GM19238 (cell line): ENCODE results near the gene ROR2.
"Not testable (repeated sequence)": the region's sequence is repeated elsewhere in the genome, so short reads cannot be mapped to it uniquely, and the experiment has no call there.

Experiments used
- DNase-seq: peaks from one replicate; pipeline ENCODE4 v3.0.0; 2011; ENCODE audit warnings: low spot score; ENCODE audit not compliant: insufficient read length

ROR2 gene

DNA sequence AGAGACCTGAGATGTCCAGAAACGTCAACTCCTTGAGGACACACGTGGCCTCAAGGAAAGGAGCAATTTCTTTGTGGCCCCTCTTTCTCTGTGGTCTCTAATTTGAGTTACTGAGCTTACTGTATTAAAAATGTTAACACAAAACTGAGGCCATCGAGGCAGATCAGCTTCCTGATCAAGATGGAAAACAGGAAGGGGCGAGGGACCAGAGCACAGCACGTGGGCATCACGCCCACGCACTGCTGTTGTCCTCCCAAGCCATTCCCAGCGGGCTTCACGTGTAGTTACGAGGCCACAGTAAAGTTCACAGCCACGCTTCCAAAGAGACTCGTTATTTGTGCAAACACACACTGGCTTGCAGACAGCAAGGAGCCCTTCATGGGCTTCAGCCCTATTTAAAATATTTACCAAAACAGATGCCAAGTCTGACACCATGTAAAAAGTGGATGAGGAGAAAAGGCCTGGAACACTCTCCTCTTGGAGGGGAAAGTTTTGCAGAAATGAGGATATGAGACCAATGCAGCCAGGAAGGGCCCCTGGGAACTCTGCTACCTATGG, 149.5 kb downstream of the ROR2 start:
- no peak for DNase-seq

DNA sequence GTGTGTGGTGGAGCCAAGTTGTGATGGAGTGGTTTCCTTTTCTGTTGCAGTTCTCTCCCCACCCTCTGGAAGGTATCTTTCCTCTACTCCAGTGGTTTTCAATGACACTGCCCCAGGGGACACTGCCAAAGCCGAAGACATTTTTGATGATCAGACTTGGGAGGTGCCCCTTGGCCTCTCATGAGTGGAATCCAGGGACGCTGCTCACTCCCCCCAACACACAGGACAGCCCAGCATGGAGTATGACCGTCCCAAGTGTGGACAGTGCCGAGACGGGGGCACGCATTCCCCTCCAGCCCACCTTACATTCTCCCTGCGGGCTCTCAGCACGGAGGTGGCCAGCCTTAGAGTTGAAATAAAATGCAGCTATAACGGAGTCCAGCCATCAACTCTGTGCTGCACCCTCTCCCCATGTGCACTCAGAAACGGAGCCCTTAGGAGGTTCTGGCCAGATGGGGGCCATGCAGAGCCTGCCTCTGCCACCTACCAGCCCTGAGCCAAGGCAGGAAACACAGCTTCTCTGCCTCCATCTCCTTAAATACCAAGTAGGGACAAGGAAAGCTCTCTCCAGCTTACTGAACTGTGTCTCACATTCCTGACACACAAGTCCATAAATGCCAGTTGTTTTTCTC, 150.8 kb downstream of the ROR2 start:
- no peak for DNase-seq

DNA sequence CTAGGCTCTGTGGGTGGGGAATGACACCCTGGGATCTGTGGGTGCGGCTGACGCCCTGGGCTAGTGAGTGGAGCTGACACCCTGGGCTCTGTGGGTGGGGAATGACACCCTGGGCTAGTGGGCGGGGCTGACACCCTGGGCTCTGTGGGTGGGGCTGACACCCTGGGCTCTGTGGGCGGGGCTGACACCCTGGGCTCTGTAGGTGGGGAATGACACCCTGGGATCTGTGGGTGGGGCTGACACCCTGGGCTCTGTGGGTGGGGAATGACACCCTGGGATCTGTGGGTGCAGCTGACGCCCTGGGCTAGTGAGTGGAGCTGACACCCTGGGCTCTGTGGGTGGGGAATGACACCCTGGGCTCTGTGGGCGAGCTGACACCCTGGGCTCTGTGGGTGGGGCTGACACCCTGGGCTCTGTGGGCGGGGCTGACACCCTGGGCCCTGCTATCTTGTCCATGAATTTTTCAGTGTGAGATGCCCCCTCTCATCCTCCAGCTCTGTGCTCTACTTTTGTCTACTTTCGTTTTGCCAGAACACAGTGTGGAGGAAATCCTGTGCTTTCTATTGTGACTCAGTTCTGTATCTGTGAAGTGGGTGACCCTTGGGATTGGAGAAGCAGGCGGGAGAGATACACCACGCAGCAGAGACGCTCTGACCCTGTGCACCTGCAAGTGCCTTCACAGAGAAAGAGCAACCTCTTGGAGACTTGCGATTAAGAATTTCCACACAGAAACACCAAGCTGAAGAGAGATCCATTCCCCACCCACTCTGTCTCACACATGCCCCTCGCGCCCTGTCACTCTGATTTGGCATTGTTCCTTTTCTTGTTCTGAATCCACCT, 151.5 kb downstream of the ROR2 start:
- DNase-seq, result not testable (repeated sequence)

DNA sequence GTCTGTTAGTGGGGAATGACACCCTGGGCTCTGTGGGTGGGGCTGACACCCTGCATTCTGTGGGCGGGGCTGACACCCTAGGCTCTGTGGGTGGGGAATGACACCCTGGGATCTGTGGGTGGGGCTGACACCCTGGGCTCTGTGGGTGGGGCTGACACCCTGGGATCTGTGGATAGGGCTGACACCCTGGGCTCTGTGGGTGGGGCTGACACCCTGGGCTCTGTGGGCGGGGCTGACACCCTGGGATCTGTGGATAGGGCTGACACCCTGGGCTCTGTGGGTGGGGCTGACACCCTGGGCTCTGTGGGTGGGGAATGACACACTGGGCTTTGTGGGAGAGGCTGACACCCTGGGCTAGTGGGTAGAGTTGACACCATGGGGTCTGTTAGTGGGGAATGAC, 152.5 kb downstream of the ROR2 start:
- DNase-seq, result not testable (repeated sequence)

DNA sequence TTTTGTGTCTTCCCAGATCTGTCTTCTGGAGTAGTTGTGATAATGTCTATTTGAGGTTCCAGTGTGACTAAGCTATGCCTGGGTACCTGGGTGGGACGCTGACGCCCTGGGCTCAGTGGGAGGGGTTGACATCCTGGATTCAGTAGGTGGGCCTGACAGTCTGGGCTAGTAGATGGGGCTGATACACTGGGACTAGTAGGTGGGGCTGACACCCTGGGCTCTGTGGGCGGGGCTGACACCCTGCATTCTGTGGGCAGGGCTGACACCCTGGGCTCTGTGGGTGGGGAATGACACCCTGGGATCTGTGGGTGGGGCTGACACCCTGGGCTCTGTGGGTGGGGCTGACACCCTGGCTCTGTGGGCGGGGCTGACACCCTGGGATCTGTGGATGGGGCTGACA, 153.5 kb downstream of the ROR2 start:
- not testable (repeated sequence) for DNase-seq

DNA sequence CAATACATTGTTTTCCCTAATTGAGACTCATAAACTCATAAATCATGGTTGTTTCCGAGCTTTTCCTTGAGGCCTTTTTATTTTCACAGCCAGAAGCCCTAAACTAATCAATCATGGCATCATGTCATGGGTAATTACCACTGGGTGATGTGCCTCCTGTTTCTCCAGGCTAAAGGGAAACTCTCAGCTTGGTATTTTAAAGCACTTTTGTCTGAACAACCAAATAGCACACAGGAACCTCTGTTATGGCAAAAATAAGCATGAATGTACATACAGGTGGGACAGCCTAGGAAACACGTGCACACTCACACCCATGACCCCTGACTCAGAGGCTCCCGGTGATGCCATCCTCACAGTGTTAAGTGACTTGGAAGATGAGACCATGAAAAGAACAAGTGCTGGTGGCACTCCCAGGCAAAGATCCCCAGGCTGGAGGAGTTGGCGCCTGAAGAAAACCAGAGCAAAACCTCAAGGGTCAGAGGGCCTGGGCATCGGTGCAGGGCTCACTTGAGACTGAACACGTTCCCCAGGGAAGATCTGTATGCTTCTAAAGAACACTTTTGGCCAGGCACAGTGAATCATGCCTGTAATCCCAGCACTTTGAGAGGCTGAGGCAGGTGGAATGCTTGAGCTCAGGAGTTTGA, 154.3 kb downstream of the ROR2 start:
- DNase-seq, result no peak

DNA sequence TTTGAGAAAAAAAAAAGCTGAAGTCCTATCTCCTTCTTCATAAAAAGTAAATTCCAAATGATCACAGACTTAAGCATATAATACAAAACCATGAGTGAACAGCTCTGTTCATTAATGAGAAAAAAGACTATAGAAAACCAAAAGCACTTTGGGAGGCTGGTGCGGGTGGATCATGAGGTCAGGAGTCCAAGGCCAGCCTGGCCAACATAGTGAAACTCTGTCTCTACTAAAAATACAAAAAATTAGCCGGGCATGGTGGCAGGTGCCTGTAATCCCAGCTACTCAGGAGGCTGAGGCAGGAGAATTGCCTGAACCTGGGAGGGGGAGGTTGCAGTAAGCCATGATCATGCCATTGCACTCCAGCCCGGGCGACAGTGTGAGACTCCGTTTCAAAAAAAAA, 156.7 kb downstream of the ROR2 start:
- not testable (repeated sequence) for DNase-seq

DNA sequence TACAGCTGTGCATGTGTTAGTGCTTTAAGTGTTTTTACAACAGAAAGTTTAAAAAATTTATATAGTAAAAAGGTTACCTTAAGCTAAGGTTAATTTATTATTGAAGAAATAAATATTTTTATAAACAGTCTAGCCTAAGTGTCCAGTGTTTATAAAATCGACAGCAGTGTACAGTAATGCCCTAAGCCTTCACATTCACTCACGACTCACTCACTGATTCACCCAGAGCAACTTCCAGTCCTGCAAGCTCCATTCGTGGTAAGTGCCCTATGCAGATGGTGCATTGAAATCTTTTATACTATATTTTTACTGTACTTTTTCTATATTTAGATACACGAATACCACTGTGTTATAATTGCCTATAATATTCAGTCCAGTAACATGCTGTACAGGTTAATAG, 159.1 kb downstream of the ROR2 start:
- no peak for DNase-seq

DNA sequence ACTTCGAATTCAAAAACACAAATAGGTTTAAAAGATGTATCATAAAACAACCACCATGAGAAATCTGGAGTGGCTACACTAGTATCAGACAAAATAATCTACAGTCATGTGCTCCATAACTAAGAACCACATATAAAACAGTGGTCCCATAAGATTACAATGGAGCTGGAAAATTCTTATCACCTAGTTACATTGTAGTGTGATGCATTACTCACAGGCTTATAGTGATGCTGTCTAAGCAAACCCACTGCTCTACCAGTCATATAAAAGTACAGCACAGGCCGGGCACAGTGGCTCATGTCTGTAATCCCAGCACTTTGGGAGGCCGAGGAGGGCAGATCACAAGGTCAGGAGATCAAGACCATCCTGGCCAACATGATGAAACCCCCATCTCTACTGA, 160.1 kb downstream of the ROR2 start:
- DNase-seq, result no peak

DNA sequence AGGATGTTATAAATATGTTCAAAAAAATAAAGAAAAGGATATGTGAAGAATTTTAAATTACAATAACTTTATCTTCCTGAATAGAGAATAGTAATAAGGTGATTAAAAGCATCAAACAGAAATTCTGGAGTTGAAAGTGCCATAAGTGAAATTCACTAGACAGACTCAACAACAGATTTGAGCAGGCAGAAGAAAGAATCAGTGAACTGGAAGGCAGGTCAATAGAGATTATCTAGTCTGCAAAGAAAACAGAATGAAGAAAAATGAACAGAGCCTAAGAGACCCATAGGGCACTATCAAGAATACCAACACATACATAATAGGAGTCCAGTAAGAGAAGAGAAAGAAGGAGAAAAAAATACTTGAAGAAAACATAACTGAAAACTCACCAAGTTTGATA, 162.1 kb downstream of the ROR2 start:
- DNase-seq, result no peak

DNA sequence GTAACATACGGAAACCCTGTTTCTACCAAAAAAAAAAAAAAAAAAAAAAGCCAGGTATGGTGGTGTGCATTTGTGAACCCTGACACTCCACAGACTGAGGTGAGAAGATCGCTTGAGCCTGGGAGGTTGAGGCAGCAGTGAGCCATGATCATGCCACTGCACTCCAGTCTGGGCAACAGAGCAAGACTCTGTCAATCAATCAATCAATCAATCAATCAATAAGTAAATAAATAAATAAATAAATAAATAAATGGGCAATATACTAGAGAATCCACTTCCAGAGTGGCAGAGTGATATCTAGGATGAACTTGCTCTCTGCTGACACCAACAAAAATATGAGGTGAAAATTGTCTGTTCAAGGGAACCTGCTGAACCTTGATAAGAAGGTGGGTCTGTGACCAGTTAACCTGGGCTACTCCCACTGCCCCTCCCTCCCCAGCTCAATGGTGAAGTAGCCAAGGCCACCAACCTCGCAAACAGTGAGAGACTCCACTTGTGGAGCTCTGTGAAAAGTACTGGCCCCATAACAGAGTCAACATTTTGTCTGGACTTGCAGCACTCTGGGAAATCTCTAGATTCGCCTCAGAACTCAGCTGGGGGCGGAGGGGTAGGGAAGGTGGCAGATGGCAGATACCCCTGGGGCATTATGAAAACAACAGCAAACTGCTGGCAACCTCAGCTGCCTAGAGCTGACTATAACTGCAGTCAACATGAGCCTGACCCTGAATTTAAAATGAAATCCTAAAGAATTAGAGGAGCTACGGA, 163.7 kb downstream of the ROR2 start:
- no peak for DNase-seq

DNA sequence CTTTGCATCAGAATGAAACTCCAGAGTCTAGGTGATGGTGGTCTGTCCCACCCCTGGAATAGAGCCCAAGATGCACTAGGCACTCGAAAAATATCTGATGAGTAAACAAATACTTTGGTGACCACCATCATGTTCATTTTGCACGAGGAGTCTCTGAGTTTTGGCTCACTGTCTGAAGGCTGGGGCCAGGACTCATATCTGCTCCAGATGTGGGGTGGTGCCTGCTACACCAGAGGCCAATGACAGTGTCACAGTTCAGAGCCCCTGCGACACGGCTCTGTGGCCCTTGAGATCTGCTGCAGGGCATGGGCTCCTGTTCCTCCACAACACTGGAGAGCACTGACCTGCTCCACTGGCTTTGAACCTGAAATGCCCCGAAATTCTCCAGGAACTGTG, 164.6 kb downstream of the ROR2 start:
- no peak for DNase-seq

DNA sequence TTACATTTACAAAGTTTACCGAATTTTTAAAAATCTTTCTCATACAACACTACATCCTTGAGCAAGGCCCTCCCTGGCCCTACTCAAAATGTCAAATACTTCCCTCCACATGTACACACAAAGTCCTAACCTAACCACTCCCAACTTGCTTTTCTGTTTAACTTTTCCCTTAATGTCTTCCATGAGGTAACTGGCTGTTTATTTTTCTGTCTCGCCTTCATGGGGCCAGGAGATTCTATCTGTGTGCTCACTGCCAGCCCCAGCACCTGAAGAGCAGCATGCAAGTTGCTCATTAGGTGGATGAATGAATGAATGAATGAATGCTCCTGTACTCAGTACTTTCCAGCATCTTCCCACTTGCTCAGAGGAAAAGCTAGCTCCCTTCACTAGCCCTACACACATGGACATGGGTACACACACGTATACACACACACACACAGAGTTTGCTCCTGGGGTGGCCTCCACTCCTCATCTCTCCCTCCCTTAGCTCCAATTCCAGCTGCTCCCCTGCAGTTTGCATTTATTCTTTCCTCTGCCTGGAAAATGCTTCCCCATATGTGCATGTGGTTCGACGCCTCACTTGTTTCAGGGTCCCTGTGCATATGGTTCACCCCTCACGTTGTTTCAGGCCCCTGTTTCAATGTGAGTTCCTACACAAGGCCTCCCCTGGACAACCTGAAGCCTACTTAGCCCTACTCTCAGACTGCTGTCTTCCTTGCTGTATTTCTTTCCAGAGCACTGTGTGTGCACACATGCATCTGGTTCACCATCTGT, 165.2 kb downstream of the ROR2 start:
- DNase-seq, result no peak

DNA sequence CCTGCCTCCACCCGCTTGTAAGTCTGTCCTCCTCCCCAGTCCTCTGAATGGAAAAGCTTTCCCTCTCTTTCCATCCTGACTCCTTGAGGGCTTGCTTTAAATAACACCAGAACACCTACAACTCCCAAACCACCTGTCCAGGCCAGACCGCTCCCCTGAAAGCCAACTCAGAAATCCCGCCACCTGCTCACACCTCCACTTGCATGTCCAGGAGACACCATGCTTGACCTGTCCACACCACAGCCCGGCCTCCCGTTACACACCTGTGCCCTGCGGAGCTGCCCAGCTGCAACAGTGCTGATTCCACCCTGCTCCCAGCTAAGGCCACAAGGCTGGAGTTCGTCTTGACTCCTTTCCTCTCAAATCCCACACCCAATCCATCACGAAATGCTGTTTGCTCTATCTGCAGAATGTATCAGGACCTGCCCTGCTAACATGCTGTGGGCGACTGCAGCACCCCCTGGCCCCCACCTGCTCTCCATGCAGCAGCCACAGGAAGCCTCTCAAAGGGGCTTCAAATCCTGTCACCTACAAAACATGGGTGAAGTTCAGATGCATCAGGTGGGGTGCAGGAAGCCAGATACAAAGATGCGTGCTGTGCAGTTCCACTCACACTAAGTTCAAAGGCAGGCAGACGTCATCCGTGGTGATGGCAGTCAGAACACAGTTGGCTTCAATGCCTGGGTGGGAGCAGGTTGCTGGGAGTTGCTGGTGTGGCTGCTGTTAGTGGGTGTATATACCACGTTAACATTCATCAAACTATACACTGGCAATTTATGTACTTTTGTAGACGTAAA, 166.0 kb downstream of the ROR2 start:
- no peak for DNase-seq

DNA sequence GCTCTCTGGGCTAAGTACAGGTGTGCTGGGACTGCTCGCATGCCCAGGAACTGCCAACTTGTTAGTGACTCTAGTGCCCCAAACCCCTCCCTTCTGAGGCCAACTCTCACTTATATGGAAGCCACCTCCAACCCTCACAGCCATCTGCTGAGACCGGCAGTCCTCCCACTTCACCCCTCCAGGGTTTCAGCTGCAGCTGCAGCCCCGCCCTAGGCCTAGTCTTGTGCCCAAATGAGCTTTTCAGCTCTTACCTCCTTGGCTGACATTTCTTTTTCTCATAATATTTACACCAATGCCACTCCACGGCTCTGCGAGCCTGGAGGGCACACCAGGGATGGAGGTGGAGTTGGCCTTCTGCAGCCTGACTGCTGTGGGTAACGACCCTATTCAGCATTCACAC, 166.6 kb downstream of the ROR2 start:
- DNase-seq, result no peak

DNA sequence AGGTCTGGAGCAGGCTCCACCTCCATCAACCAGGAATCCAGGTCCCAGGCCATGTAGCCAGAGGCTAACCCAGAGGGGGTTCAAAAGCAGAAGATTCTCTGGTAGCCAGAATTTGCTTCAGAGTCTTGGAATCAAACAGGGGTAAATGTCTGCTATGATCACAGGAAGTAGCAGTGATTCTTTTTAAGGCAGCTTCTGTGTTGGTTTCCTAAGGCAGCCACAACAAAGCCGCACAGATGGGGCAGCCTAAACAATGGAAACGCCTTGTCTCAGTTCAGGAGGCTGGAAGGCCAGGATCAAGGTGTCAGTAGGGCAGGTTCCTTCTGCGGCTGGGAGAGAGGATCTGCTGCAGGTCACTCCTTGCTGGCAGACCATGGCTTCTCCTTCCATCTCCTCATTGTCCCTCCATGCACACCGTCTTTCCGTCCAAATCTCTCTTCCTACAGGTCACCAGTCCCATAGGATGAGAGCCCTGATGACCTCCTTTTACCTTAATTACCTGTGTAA, 167.3 kb downstream of the ROR2 start:
- DNase-seq, result no peak

DNA sequence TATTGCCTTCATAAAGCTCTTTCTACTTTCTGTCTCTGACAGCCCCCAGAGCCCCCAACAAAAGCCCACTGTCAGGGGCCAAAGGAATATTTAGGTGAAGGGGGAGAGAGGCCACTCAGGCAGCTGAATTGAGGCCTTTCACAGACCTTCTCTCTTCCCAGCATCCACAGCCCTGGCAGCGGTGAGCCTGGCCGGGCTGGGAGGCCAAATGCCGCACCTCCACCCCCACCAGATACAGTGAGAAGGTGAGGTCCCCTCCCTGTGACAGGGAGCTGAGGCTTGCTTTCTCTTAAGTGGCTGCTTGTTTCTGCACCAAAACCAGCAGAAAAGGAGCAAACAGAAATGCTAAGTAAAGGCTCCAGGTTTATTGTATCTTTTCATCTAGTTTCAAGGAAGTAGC, 168.1 kb downstream of the ROR2 start:
- no peak for DNase-seq

DNA sequence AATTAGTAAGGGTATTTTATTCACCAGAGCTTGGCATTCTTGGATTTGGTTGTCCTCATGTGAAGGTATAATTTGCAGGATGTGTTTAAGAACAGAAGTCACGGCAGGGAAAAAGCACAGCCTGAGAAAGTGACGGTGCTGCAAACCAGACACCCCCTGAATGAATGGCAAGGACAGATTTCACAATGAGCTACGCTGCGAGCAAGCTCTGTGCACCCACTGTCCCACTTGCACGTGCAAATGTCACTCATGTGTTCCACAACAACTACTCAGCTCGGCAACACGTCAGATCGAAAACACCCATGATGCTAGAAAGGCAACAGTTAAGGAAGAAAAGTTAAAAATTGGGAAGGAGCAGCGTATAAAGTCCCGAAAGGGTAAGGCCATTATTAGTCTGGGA, 168.9 kb downstream of the ROR2 start:
- no peak for DNase-seq

DNA sequence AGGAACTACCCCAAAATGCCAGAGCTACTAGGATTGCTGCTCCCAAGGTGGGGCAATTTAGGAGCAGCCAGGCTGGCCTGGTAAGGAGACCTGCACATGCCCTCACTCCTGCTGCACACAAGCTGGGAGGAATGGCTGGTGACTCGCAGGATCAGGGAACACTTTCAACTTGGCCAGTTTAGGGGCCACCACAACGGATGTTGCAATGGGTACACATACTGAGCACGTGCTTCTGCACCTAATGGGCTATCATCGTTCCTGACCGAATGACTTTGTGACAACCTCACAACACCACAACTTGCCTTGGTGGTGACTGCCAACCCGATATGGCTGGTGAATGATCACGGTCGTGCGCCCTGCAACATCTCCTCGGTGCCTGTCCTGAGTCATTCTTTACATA, 172.0 kb downstream of the ROR2 start:
- no peak for DNase-seq
